ENCODE measurements around the gene HIP1. TPM values are rescaled to one million over a fixed set of nuclear protein-coding genes. Genes with fewer than 3 reads are reported as not detected.
A peak's percentile ranks its signal among the peaks of the same experiment; 100 is the strongest.
"Not testable (repeated sequence)": the region's sequence is repeated elsewhere in the genome, so short reads cannot be mapped to it uniquely, and the experiment has no call there.

Gene HIP1
- polyA plus RNA-seq, 6 donors from 2014 or later = 2.5 to 7.8 (median 4.3) TPM

DNA sequence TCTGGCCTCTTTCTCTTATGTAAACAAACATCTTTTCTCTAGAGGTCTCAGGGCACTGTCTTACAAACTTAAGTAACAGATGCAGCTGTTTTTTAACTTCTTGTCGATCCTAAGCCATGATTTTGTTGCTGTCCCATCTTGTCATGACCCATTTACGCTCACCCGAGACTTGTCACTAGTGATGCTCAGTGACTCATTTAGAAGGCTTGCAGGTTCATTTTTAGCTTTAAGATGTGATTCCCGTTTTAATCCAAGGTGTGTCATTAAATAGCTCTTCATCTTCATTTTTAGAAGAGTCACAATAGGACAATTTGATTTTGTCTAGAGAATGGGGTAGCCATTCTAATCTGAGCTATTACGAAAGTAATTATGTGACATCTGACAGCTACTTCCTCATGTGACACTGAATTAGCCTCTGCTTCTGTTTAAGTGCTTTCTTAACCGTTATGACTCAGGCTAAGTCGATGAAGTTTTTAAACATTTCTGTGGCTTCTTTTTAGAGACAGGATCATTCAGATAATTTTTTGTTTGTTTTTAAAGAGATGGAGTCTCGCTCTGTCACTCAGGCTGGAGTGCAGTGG is 203.9 kb downstream of the HIP1 start:
- H3K27ac Mint-ChIP-seq = peak overlapping the region in 1 of 6 donors; percentile 61
- peak; percentile 49 to 58 for ATAC-seq (ENCODE audit: low read depth in 2 of 2)
- no peaks in the 10 kb centered on the region for H3K4me1 Mint-ChIP-seq
- no peak for DNase-seq
- H3K4me3 Mint-ChIP-seq = no peak overlapping the region
- H3K27me3 Mint-ChIP-seq = no peaks in the 10 kb centered on the region
- H3K36me3 Mint-ChIP-seq = no peaks in the 10 kb centered on the region
- H3K9me3 Mint-ChIP-seq = no peaks in the 10 kb centered on the region

DNA sequence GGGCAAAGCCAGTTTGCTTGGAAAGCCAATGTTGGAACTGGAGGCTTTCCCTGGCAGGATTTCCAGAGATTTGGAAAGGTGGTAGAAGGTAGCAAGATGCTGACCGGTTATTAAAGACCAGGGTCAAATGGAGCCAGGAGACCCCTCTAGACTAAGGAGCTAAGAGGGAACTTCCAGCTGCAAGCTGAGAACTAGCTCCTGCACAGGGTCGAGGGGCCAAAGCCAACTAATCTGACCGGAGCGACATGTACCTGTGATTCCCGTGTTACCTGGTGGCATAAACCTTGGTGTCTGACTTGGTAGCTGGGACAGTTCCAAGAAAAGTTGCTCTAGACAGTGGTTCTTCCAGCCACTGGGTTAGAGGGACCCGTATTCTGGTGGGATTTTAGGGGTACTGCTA is 204.8 kb downstream of the HIP1 start:
- Mint-ChIP-seq H3K27ac (peak overlapping the region in 1 of 6 donors; percentile 62), H3K9me3 (no peaks in the 10 kb centered on the region), H3K4me3 (no peak overlapping the region), H3K36me3 (no peaks in the 10 kb centered on the region), H3K27me3 (no peaks in the 10 kb centered on the region), H3K4me1 (no peaks in the 10 kb centered on the region)
- ATAC-seq (ENCODE audit: low read depth in 2 of 2) (no peak), DNase-seq (no peak)

- Mint-ChIP-seq H3K27me3 (no peaks in the 10 kb centered on the region), H3K27ac (no peak overlapping the region), H3K9me3 (no peaks in the 10 kb centered on the region), H3K36me3 (no peaks in the 10 kb centered on the region), H3K4me3 (no peak overlapping the region), H3K4me1 (peaks cover 3 to 9% (median 8%) of the 10 kb centered on the region in 3 donors)
- ATAC-seq (ENCODE audit: low read depth in 2 of 2) (no peak), DNase-seq (no peak)
Measured at GRCh38 chr7:75532639-75533038, 206.1 kb downstream of the HIP1 start.

DNA sequence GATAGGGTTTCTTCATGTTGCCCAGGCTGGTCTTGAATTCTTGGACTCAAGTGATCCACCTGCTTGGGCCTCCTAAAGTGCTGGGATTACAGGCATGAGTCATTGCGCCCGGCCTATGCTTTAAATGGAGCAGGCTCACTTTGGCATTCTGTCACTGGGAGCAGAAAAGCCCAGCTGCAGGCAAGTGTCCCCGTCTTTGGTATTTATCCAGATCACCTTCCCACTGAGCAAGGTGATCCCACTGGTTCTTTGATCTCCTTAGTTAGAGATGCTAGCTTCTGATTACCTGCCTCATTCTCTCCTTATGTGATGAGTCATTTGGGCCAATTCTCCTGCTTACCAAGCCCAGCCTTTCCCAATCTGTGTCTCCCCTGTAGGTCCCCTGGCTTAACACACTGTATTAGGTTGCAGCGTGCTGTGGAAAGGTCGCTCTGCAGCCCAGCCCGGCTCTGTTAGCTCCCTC is 207.4 kb downstream of the HIP1 start:
- ATAC-seq (ENCODE audit: low read depth in 2 of 2) (no peak), DNase-seq (no peak)
- no peaks in the 10 kb centered on the region for H3K9me3 Mint-ChIP-seq
- peak overlapping the region in 2 of 6 donors; percentile 24 to 29 for H3K27ac Mint-ChIP-seq
- H3K4me3 Mint-ChIP-seq = peak overlapping the region in 3 of 8 donors; percentile 13 to 61 (median 24)
- peaks cover 12 to 19% (median 19%) of the 10 kb centered on the region in 3 donors for H3K4me1 Mint-ChIP-seq
- no peaks in the 10 kb centered on the region for H3K27me3 Mint-ChIP-seq
- no peaks in the 10 kb centered on the region for H3K36me3 Mint-ChIP-seq

DNA sequence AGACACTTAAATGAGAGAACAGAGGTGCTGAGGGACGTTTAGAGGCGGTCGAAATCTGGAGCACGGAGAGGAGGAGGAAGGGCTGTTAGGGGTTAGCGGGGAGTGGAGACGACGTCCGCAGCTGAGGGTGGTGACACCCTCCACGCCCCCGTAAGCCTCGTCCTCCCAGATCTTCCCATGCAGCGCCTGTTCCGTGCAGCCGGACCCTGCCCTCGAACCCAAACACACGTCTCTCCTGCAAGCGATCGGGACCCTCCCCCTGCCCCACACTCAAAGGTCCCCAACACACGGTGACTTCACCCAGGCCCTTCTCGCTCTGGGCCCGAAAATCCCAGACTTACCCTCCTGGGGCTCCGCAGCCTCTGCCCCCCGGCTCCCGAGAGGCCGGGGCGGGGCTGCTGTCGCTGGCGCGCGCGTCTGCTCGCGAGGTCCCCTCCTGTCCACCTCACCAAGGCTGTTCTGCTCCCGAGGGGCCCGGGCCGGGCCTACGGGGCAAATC is 211.5 kb downstream of the HIP1 start:
- H3K4me3 Mint-ChIP-seq = peak overlapping the region; percentile 74 to 98 (median 94)
- ATAC-seq (ENCODE audit: low read depth in 2 of 2); H3K27me3 Mint-ChIP-seq; DNase-seq; H3K36me3 Mint-ChIP-seq; H3K9me3 Mint-ChIP-seq: not testable (repeated sequence)
- peak overlapping the region; percentile 69 to 94 (median 84) for H3K27ac Mint-ChIP-seq
- H3K4me1 Mint-ChIP-seq = peaks cover 15 to 33% (median 30%) of the 10 kb centered on the region in 3 donors

- H3K27ac Mint-ChIP-seq; H3K4me3 Mint-ChIP-seq; H3K27me3 Mint-ChIP-seq; ATAC-seq (ENCODE audit: low read depth in 2 of 2); DNase-seq: not testable (repeated sequence)
- Mint-ChIP-seq H3K4me1 (peaks cover 10 to 23% (median 17%) of the 10 kb centered on the region in 3 donors), H3K36me3 (peaks cover 23 to 30% of the 10 kb centered on the region in 2 donors), H3K9me3 (peaks cover 4 to 13% (median 11%) of the 10 kb centered on the region in 7 donors)
Measured at GRCh38 chr7:75521727-75522126, 217.0 kb downstream of the HIP1 start.

DNA sequence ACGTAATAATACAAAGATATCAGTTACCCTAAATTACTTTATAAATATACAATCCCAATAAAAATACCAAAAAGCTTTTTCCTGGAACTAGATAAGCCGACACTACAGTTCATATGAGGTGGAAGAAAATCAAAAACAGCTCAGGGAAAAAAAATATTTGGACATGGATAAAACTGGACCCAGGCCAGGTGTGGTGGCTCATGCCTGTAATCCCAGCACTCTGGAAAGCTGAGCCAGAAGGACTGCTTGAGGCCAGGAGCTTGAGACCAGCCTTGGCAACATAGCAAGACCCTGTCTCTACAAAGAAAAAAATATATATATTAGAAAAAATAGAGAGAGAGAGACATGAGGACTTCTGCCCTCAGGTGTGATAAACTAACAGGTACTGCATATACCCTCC is 219.9 kb downstream of the HIP1 start:
- not testable (repeated sequence) for DNase-seq
- Mint-ChIP-seq H3K36me3 (peaks cover 23 to 30% of the 10 kb centered on the region in 2 donors), H3K9me3 (peaks cover 4 to 13% (median 11%) of the 10 kb centered on the region in 7 donors)

DNA sequence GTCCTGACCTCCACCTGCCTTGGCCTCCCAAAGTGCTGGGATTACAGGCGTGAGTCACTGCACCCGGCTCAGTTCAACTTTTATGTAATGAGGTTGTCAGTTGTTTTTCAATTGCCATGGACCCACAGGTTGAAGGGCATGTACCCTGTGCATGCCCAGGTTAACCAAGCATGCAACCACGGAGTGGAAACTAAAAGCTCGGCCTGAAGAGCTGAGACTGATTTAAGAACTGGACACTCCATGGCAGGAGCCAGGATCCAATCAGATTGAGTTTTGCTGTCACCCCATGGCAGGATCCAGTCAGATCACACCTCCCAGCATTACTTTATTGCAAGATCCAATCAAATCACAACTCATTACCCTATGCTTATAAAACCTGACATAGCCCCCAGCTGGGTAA is 229.7 kb downstream of the HIP1 start:
- not testable (repeated sequence) for H3K27me3 Mint-ChIP-seq; H3K4me3 Mint-ChIP-seq; H3K27ac Mint-ChIP-seq; H3K4me1 Mint-ChIP-seq; H3K9me3 Mint-ChIP-seq; DNase-seq; ATAC-seq (ENCODE audit: low read depth in 2 of 2); H3K36me3 Mint-ChIP-seq

More for the DNA sequence above, 219.9 kb downstream of the HIP1 start:
- H3K27ac Mint-ChIP-seq; H3K27me3 Mint-ChIP-seq; ATAC-seq (ENCODE audit: low read depth in 2 of 2); H3K4me3 Mint-ChIP-seq: not testable (repeated sequence)
- peaks cover 6 to 13% (median 7%) of the 10 kb centered on the region in 3 donors for H3K4me1 Mint-ChIP-seq

DNA sequence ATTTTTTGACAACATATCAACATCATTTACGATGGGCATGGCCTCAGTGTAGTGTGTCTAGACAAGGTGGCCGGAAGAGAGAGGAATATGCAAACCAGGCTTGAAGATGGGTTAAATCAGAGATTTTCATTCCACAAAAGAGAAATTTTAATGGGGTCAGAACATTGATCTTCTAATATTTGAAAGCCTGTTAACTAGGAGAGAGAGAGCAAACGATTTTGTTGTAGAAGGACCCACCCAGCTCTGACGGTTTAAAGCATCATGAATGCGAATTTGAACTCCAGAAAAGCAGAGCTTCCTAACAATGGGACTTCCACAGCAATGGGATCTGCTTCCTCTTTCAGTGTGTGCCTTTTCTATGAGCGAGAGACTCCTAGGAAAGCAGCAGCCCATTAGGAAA is 246.7 kb downstream of the HIP1 start, which contains the start of gene SPDYE5:
TSS of gene SPDYE5 (plus strand) at position 301 of the 400 bp plus-strand sequence. CDS start 1,728 bp downstream, outside the sequence.
- DNase-seq; H3K9me3 Mint-ChIP-seq; H3K4me3 Mint-ChIP-seq; H3K4me1 Mint-ChIP-seq; H3K27me3 Mint-ChIP-seq; H3K36me3 Mint-ChIP-seq; ATAC-seq (ENCODE audit: low read depth in 2 of 2): not testable (repeated sequence)
- peak within 1 kb of the TSS in 1 of 6 donors; percentile 19 for H3K27ac Mint-ChIP-seq

DNA sequence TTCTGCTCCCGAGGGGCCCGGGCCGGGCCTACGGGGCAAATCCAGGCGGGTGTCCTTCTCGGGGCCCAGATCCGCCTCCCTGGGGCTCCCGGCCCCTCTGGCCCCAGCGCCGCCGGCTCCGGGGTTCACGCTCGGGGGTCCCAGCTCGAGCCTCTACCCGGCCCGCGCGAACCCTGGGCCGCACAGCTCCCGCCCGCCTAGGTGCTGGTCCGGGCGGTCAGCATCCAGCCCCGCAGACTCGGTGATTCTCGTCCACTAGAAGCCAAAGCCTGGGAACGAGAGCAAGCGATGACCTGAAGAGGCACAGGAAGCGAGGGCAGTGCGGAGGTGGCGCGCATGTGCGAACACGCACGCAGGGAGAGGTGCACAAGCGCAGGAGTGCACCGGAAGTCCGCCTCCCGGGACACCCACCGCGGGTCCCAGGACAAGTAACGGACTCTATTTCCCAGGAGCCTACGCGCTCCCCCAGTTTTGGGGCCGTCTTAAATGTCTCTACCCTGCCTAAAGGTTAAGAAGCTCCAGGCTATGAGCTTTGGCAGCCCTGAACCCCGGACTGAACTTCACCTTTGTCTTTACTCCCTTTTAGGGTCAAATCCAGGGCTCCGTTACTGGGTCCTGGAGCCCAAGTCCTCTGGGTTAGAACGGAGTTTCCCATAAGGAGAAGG is 252.6 kb downstream of the HIP1 start, which contains the start of gene POM121C:
TSS of gene POM121C (minus strand) at position 321 of the 665 bp plus-strand sequence. CDS start 44,803 bp downstream, outside the sequence.
- not testable (repeated sequence) for H3K27me3 Mint-ChIP-seq, H3K9me3 Mint-ChIP-seq, H3K36me3 Mint-ChIP-seq
- Mint-ChIP-seq H3K4me3 (peak within 1 kb of the TSS; percentile 86 to 94 (median 92)), H3K27ac (peak within 1 kb of the TSS; percentile 54 to 88 (median 70)), H3K4me1 (peaks cover 8 to 24% (median 14%) of the 10 kb centered on the region in 3 donors)
- peak; percentile 95 to 96 for ATAC-seq (ENCODE audit: low read depth in 2 of 2)
- DNase-seq = peak; percentile 64

DNA sequence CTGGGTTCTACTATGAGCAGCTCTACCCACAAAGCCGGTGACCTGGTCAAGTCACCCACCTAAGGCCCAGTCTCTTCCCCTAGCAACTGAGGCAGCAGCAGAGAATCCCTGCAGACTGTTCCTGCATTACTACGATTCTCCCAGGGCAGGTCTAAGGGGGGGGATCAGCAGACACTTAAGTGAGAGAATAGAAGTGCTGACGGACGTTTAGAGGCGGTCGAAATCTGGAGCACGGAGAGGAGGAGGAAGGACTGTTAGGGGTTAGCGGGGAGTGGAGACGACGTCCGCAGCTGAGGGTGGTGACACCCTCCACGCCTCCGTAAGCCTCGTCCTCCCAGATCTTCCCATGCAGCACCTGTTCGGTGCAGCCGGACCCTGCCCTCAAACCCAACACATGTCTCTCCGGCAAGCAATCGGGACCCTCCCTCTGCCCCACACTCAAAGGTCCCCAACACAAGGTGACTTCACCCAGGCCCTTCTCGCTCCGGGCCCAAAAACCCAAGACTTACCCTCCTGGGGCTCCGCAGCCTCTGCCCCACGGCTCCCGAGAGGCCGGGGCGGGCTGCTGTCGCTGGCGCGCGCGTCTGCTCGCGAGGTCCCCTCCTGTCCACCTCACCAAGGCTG is 253.3 kb downstream of the HIP1 start:
- H3K27me3 Mint-ChIP-seq, DNase-seq, H3K9me3 Mint-ChIP-seq, H3K36me3 Mint-ChIP-seq: not testable (repeated sequence)
- Mint-ChIP-seq H3K4me1 (peaks cover 8 to 24% (median 14%) of the 10 kb centered on the region in 3 donors), H3K4me3 (peak overlapping the region; percentile 86 to 94 (median 92)), H3K27ac (peak overlapping the region; percentile 41 to 88 (median 64))
- ATAC-seq (ENCODE audit: low read depth in 2 of 2) = peak; percentile 19 to 37
